Erythroblast (primary cell): ENCODE results near the gene SMIM10.
"Not testable (repeated sequence)": the region's sequence is repeated elsewhere in the genome, so short reads cannot be mapped to it uniquely, and the experiment has no call there.

Source experiments
- DNase-seq, 2 experiments: peaks; one replicate each; lab custom pipeline; 2025; lab: John Stamatoyannopoulos, UW
- GATA1 ChIP-seq: IDR thresholded peaks from 2 replicates; pipeline ENCODE4 v1.6.1; 2011; ENCODE audit warnings: low read depth, mild to moderate bottlenecking, control low read depth, low read length, moderate library complexity
- POLR2A ChIP-seq: IDR thresholded peaks from 2 replicates; pipeline ENCODE4 v1.6.1; 2011; ENCODE audit warnings: mild to moderate bottlenecking, low read length

SMIM10 gene

DNA sequence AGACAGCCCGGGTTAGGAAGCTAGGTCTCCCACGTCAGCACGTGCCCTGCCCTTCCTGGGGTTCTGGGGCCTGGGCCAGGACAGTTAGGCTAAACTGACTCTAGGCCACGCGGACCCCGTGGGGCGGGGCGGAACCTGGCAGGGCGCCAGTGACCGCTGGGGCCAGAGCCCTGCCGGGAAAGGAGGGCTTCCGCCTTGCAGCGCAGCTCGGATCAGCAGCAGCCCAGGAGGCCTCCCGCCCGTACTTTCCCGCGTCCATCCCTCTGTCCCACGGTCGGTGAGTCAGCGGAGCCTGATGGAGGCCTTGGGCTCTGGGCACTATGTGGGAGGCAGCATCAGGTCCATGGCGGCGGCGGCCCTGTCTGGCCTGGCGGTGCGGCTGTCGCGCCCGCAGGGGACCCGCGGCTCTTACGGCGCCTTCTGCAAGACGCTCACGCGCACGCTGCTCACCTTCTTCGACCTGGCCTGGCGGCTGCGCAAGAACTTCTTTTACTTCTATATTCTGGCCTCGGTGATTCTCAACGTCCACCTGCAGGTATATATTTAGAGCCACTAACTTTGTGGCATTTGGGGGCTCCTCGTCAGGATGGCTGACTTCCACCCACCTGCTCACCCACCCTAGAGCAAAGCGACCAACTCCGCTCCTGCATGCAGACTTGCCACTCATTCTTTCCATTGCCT is at the start of gene SMIM10:
SMIM10 (plus strand) TSS at position 191 of the 681 bp plus-strand sequence; CDS start at position 296, 105 bp downstream.
- peak; percentile 80 to 82 for DNase-seq
- peak; percentile 67 for TF ChIP-seq POLR2A
- TF ChIP-seq GATA1 = no peak

- not testable (repeated sequence) for DNase-seq
Observed at GRCh38 chrX:134946364-134946763, 44.4 kb upstream of the SMIM10 start.

DNA sequence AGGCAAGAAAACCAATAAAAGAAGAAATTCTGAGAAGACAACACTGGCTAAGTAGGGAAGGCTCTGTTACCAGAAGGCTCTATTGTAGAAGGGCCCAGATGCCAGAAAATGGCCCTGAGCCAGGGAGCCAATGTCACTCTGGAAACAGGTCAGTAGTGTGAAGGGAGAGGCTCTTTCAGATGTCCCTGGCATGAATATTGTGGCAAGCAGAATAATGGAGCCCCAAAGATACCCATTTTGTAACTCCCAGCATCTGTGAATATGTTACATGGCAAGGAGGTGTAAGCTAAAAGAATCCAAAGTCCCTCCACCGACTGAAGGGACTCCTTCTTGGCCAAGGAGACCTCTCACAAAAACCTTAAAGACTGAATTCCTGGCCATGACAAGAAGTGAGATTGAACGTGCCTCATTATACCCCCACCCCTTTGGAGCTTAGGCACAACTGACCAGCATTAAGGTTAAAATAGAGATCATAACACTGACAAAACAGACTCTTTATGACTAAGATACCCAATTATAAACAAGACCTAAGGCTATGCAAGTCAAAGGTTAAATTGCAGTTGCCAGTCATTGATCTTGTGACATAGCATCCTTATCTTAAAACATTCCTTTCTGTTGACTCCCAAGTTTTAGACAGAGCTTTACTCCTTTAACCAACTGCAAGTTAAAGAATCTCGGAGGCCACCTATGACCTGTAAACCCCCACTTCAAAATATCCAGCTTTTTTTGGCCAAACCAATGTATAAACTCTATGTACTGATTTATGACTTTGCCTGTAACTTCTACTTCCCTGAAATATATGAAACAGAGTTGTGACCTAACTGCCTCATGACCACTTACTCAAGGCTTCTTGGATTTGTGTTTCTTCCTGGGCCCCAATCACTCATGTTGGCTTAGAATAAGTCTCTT is 42.2 kb upstream of the SMIM10 start:
- no peak for TF ChIP-seq GATA1
- no peak for TF ChIP-seq POLR2A
- peak in 1 of 2 experiments; percentile 13 for DNase-seq

DNA sequence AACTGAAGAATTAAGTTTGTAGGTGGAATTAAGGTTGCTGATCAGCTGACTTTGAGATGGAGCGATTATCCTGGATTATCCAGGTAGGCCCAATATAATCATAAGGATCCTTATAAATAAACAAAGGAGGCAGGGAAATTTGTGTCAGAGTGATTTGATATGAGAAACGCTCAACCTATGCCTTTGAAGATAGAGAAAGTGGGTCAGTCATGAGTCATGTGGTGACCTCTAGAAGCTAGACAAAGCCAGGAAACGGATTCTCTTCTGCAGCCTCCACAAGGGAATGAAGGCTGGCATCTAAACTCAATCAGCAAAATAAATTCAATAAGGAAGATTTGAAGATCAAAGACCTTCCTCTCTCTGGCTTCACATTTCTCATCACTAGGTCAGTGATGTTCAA is 41.5 kb upstream of the SMIM10 start:
- TF ChIP-seq GATA1 (no peak), POLR2A (no peak)
- no peak for DNase-seq

DNA sequence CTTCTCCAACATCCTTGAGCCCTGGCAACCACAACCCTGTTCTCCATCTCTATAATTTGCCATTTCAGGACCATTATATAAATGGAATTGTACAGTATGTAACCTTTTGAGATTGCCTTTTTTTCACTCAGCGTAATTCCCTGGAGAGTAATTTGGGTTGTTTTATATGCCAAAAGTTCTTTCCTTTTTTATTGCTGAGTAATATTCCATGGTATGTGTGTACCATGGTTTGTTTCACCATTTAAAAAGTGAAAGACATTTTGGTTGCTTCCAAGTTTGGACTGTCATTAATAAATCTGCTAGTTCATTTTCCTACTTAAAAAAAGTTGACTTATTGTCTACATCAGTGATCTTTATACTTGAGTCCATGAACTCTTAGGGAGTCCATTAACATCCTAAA is 33.0 kb upstream of the SMIM10 start:
- no peak for DNase-seq
- TF ChIP-seq POLR2A (no peak), GATA1 (no peak)

- not testable (repeated sequence) for DNase-seq
Observed at GRCh38 chrX:134960366-134960765, 30.4 kb upstream of the SMIM10 start.

DNA sequence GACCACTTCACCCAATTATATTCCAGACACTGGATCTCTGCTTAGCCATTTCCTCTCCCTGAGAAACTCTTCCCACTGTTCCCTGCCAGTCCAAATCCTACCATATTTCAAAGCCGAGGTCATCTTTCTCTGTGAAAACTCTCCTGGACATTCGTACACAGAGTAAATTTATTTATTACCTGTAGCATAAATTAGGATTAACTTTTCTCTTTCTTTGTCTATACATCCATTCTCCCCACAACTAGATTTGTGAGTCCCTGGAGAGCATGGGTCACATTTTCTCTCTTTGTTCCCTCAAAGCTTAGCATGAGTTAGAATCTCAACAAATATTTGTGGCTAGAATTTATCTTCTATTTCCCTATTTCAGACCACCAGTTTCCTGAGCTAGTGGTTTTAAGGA is 27.8 kb upstream of the SMIM10 start:
- TF ChIP-seq POLR2A = no peak
- TF ChIP-seq GATA1 = no peak
- no peak for DNase-seq

GRCh38 chrX:134969726-134970125 is 21.1 kb upstream of the SMIM10 start:
- TF ChIP-seq POLR2A = no peak
- no peak for TF ChIP-seq GATA1

DNA sequence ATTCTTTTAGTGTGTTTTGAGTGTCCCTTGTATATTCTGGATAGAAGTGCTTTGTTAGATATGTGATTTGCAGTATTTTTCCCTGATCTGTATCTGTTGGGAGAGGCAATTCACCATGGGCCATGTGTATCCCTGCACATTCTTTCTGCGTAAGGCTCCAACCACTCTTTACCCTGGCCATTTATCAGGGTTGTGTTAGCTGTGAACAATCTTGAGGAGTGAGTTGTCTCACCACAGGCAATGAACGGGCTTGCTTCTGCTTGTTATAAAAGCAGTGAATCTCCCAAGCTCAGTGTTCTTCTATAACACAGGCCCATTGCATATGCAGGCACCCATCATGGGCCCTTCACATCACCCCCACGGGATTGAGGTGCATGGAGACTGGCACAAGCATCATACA is 18.9 kb upstream of the SMIM10 start:
- DNase-seq = no peak
- TF ChIP-seq POLR2A = no peak
- no peak for TF ChIP-seq GATA1

More at GRCh38 chrX:134969726-134970125, 21.1 kb upstream of the SMIM10 start:
- DNase-seq = no peak

DNA sequence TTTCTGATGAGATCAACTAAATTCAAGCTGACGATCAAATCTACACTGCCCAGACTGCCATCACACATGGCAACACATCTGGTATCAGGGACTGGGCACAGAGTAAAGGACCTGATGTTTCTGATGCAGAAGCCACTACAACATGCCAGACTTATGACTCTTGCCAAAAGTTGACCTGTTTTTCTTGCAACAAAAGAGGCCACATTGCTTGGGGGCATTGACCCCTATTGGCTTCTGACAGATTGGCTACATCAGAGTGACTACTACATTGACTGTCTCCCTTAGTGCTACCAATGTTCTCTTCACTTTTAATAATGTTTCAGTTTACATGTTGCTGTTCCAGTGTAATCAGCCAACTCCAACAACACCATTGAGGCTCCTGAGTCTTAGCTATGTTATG is 15.3 kb upstream of the SMIM10 start:
- TF ChIP-seq GATA1 (no peak), POLR2A (no peak)
- DNase-seq = no peak

DNA sequence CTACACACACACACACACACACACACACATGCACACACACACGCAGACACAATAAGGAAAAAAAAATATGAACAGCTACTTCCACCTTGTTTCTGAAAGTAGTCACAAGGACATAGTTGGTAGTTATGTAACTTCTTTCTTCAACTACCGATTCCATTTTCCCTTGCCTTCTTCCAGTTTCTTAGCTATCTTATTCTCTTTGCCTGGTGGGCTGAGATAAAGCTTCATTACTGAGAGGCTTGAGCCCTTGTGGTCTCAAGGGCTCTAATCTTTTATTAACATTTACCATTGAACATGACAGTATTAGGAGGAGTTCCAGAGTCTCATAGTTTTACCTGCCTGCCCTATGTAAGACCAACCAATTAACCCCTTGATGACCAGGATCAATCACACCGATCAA is 8.9 kb upstream of the SMIM10 start:
- DNase-seq = peak; percentile 69 to 88
- TF ChIP-seq GATA1 = no peak
- TF ChIP-seq POLR2A = no peak

DNA sequence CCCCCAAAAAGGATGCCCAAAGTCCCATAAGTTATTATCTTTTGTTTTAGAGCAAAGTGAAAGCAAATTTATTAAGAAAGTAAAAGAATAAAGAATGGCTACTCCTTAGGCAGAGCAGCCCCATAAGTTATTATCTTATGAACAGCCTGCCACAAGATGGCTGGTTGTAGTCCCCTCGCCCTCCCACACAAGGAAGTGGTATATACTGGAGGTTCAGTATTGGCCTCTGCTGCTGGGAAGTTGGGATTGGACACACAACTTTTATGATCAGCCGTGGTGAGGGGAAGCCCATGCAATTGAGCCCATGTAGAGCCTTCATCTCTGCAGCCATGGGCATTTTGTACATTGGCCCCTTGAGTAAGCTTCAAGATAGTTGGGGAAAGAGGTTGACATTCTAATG is 8.0 kb upstream of the SMIM10 start:
- peak; percentile 4 to 6 for DNase-seq

GRCh38 chrX:134985479-134985878 is 5.3 kb upstream of the SMIM10 start:
- no peak for DNase-seq
- TF ChIP-seq GATA1 (no peak), POLR2A (no peak)

More for the DNA sequence above, 8.0 kb upstream of the SMIM10 start:
- TF ChIP-seq POLR2A (no peak), GATA1 (no peak)

DNA sequence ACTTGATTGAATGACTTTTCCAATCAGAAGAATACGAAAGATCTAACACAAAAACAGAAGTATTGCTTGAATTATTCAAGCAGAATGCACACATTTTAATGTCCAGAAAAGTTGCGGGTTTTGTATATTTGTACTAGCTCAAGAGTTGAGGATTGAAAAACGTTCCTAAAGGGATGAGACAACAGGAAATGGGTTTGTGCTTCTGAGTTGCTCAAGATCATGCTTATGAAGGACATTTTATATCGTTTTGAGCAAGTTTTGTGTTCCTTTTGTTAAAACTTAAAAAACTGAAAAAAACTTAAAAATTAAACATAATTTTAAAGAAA is 353 bp upstream of the SMIM10 start:
- DNase-seq = no peak
- TF ChIP-seq POLR2A (no peak), GATA1 (no peak)
